ENCODE measurements around the gene PPM1A. TPM values are rescaled to one million over a fixed set of nuclear protein-coding genes. Genes with fewer than 3 reads are reported as not detected.

Gene PPM1A
- total RNA-seq, 4 donors from 2014 or later: 81.2 to 107 (median 86.1) TPM

DNA sequence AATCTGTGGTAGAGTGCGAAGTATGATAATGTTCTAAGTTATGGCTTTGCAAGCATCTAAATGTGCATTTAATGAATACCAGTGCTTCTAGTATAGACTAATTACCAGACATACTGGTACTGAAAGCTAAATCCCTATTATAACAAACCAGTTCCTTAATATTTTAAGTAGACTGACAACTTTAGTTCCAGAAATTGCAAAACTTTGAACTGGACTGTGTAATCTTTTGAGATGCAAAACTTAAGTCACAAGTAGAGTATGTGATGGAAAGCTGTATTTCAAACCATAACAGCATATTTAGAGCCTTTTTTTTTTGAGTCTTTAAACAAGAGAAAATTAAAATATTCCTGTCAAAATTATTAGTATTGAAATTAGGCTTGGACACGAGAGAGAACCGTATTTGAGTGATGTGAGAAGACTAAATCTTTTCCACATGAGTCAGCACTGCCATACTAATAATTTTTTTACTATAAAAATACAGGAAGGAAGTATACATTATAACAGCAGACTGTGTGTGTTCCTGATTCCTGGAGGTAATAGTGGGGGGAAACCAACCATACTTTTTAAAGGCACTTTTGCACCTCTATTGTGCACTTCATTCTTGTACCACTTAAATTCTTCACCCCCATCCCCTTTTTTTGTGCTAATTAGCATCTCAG is 45.5 kb downstream of the PPM1A start:
- Histone ChIP-seq H3K36me3 (peaks cover 0 to 30% of the 10 kb centered on the region in 2 donors), H3K27ac (no peak overlapping the region), H3K4me3 (no peak overlapping the region), H3K9me3 (no peaks in the 10 kb centered on the region), H3K27me3 (no peaks in the 10 kb centered on the region), H3K4me1 (no peaks in the 10 kb centered on the region)
- in situ Hi-C loops (cut with MboI; ENCODE audit: low sequenced_read_pairs in 4 of 4): no loop called here
- TF ChIP-seq, protein P1, sequence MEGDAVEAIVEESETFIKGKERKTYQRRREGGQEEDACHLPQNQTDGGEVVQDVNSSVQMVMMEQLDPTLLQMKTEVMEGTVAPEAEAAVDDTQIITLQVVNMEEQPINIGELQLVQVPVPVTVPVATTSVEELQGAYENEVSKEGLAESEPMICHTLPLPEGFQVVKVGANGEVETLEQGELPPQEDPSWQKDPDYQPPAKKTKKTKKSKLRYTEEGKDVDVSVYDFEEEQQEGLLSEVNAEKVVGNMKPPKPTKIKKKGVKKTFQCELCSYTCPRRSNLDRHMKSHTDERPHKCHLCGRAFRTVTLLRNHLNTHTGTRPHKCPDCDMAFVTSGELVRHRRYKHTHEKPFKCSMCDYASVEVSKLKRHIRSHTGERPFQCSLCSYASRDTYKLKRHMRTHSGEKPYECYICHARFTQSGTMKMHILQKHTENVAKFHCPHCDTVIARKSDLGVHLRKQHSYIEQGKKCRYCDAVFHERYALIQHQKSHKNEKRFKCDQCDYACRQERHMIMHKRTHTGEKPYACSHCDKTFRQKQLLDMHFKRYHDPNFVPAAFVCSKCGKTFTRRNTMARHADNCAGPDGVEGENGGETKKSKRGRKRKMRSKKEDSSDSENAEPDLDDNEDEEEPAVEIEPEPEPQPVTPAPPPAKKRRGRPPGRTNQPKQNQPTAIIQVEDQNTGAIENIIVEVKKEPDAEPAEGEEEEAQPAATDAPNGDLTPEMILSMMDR (IDR thresholded peaks at IDR 0.05 in 4 of 5, conservative IDR thresholded peaks at IDR 0.05 in 1 of 5): no peak
- no peak for TF ChIP-seq POLR2A (IDR thresholded peaks at IDR 0.05)
- ATAC-seq: no peak
- DNase-seq: no peak
- intact Hi-C loops (cut with DNase I; ENCODE audit: low total_unique reads): no loop called here

DNA sequence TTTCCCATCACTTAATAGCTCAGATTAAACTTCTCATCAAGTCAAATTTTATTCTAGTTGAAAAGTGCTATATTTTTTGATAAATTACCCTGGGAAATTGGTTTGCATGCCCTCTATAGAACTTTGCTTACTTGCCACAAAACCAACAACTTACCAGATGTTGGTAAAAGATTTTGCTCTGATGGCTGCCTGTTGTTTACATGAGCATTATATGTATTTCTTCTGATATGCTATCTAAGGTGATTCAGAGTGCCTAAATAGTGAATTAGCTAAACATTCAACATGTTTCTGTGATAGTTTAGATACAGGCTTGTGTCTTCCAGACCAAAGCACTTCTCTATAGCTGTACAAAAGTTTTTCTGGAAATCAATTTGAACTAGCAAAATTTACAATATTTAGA is 51.0 kb downstream of the PPM1A start:
- DNase-seq (no peak), ATAC-seq (no peak)
- no peak for TF ChIP-seq POLR2A (IDR thresholded peaks at IDR 0.05)
- TF ChIP-seq, protein P1 (IDR thresholded peaks at IDR 0.05 in 4 of 5, conservative IDR thresholded peaks at IDR 0.05 in 1 of 5): no peak
- Histone ChIP-seq H3K36me3 (no peaks in the 10 kb centered on the region), H3K4me3 (no peak overlapping the region), H3K27ac (no peak overlapping the region), H3K9me3 (no peaks in the 10 kb centered on the region), H3K4me1 (peaks cover 29 to 33% of the 10 kb centered on the region in 2 donors), H3K27me3 (no peaks in the 10 kb centered on the region)
- in situ Hi-C loops (cut with MboI; ENCODE audit: low sequenced_read_pairs in 4 of 4): loop anchor here in 1 of 4 donors (25.0 kb wide), 1 partner anchor 88 kb away; no protein-coding TSS in a partner anchor
- intact Hi-C loops (cut with DNase I; ENCODE audit: low total_unique reads): no loop called here

DNA sequence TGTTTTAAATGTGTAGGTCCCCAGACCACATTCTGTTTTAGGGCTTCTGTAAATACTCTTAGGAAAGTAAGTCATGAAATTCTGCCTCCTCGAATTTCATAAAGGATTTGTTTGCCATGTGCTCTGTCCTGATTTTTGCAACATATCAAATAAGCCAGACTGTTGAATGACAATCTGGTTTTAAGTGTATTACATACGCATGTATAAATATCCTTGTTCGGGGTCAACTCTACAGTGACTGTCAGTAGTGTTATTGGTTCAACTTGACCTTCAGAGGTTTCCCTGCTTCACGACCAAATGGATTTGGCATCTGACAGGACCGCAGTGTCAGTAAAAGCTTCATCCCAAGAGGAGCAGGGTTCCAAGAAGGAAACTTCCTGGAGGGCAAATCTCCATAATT is 52.7 kb downstream of the PPM1A start:
- ATAC-seq (peak; percentile 68 to 86), DNase-seq (no peak)
- Histone ChIP-seq H3K36me3 (no peaks in the 10 kb centered on the region), H3K4me1 (peaks cover 29 to 33% of the 10 kb centered on the region in 2 donors), H3K9me3 (no peaks in the 10 kb centered on the region), H3K27me3 (no peaks in the 10 kb centered on the region), H3K4me3 (no peak overlapping the region), H3K27ac (peak overlapping the region; percentile 15 to 58 (median 29))
- intact Hi-C loops (cut with DNase I; ENCODE audit: low total_unique reads) (loop anchor here (2.0 kb wide), 1 partner anchor 23 kb away; no protein-coding TSS in a partner anchor), in situ Hi-C loops (cut with MboI; ENCODE audit: low sequenced_read_pairs in 4 of 4) (loop anchor here in 1 of 4 donors (25.0 kb wide), 1 partner anchor 89 kb away; no protein-coding TSS in a partner anchor)
- TF ChIP-seq, protein P1 (IDR thresholded peaks at IDR 0.05 in 4 of 5, conservative IDR thresholded peaks at IDR 0.05 in 1 of 5): no peak
- TF ChIP-seq POLR2A (IDR thresholded peaks at IDR 0.05): no peak

DNA sequence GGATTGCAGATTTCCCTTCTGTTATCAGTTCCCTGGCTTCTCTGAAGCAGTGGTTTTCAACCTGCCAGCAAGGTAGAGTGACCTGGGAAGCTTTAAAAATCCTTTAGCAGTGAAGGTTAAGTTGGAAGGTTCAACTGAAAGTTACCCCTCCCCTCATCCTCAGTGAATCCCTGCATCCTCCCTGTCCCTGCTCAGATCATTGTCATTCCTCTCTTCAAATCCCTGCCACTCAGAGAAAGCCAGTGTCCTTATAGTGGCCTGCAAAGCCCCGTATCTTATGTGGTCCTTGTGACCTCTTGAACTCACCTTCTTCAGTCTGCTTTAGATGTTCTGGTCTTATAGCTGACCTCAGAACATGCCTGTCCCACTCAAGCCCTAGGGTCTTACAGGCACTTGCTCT is 53.6 kb downstream of the PPM1A start:
- in situ Hi-C loops (cut with MboI; ENCODE audit: low sequenced_read_pairs in 4 of 4) (loop anchor here in 1 of 4 donors (25.0 kb wide), 1 partner anchor 90 kb away; no protein-coding TSS in a partner anchor), intact Hi-C loops (cut with DNase I; ENCODE audit: low total_unique reads) (loop anchor here (2.0 kb wide), 1 partner anchor 22 kb away; no protein-coding TSS in a partner anchor)
- H3K36me3 ChIP-seq: no peaks in the 10 kb centered on the region
- ATAC-seq (no peak), DNase-seq (no peak)
- no peak overlapping the region for H3K27ac ChIP-seq
- peaks cover 29 to 33% of the 10 kb centered on the region in 2 donors for H3K4me1 ChIP-seq
- H3K4me3 ChIP-seq: no peak overlapping the region
- no peaks in the 10 kb centered on the region for H3K9me3 ChIP-seq
- no peak for TF ChIP-seq POLR2A (IDR thresholded peaks at IDR 0.05)
- TF ChIP-seq, protein P1 (IDR thresholded peaks at IDR 0.05 in 4 of 5, conservative IDR thresholded peaks at IDR 0.05 in 1 of 5): no peak
- no peaks in the 10 kb centered on the region for H3K27me3 ChIP-seq

Measured in gastrocnemius medialis (tissue), 4 donors.